CD14-positive monocyte (primary cell): ENCODE measurements around the gene SGMS1. TPM values are rescaled to one million over a fixed set of nuclear protein-coding genes. Genes with fewer than 3 reads are reported as not detected.

Source experiments
- DNase-seq, 3 donors: peaks; one replicate each; pipeline ENCODE4 v3.0.0-alpha.2; 2011 to 2022
- H2AFZ ChIP-seq: 2 replicates; pipeline ENCODE4 v1.6.0; 2012; ENCODE audit warnings: mild to moderate bottlenecking, low read depth, low read length, inconsistent platforms; ENCODE audit not compliant: insufficient read depth, poor library complexity, severe bottlenecking
- H3K27ac ChIP-seq, 2 donors: 1 replicate in 1 of 2; 2 replicates in 1 of 2; pipeline ENCODE4 v1.5.1; 2012 to 2013; ENCODE audit warnings: low read length in 2 of 2, control low read depth in 1 of 2, inconsistent platforms in 1 of 2, low read depth in 1 of 2, mild to moderate bottlenecking in 1 of 2
- H3K27me3 ChIP-seq, 2 donors: one replicate each; pipeline versions ENCODE4 v1.6.0 to v1.6.1; 2011 to 2013; ENCODE audit warnings: low read length in 2 of 2; ENCODE audit not compliant: control insufficient read depth in 2 of 2, insufficient read depth in 2 of 2
- H3K36me3 ChIP-seq, 2 donors: replicated peaks in 1 of 2; 1 replicate in 1 of 2; 2 replicates in 1 of 2; pipeline versions ENCODE4 v1.5.1 to v1.6.1; 2012 to 2013; ENCODE audit warnings: low read length in 2 of 2, control low read depth in 1 of 2, inconsistent platforms in 1 of 2, mild to moderate bottlenecking in 1 of 2; ENCODE audit not compliant: insufficient read depth in 2 of 2, control insufficient read depth in 1 of 2
- H3K4me1 ChIP-seq, 2 donors: 1 replicate in 1 of 2; 2 replicates in 1 of 2; pipeline versions ENCODE4 v1.5.1 to v1.6.1; 2012 to 2013; ENCODE audit warnings: low read length in 2 of 2, control low read depth in 1 of 2, inconsistent platforms in 1 of 2, mild to moderate bottlenecking in 1 of 2, moderate library complexity in 1 of 2; ENCODE audit not compliant: insufficient read depth in 2 of 2, control insufficient read depth in 1 of 2
- H3K4me2 ChIP-seq: replicated peaks from 2 replicates; pipeline ENCODE3; 2012; ENCODE audit warnings: low read length, moderate library complexity, mild to moderate bottlenecking; ENCODE audit not compliant: poor library complexity, severe bottlenecking; ENCODE audit errors: extremely low read depth
- H3K4me3 ChIP-seq, 3 experiments: fragments of 200-600 bp in 1 of 3; sonication (generic) in 1 of 3; replicated peaks in 1 of 3; 1 replicate in 2 of 3; 2 replicates in 1 of 3; pipeline ENCODE4 v1.5.1; 2011 to 2013; ENCODE audit warnings: low read length in 3 of 3, mild to moderate bottlenecking in 3 of 3, control low read depth in 2 of 3, low read depth in 2 of 3, inconsistent platforms in 1 of 3, moderate library complexity in 1 of 3
- H3K79me2 ChIP-seq: 2 replicates; pipeline ENCODE4 v1.6.0; 2012; ENCODE audit warnings: mild to moderate bottlenecking, control low read depth, inconsistent platforms, low read length, moderate library complexity; ENCODE audit not compliant: insufficient read depth
- H3K9ac ChIP-seq: 2 replicates; pipeline ENCODE4 v1.6.0; 2017; ENCODE audit warnings: low read length, mild to moderate bottlenecking; ENCODE audit not compliant: insufficient read depth, poor library complexity, severe bottlenecking
- H3K9me3 ChIP-seq, 2 donors: replicated peaks in 1 of 2; 1 replicate in 1 of 2; 2 replicates in 1 of 2; pipeline versions ENCODE4 v1.5.1 to v1.6.1; 2012 to 2013; ENCODE audit warnings: low read length in 2 of 2, control low read depth in 1 of 2; ENCODE audit not compliant: control insufficient read depth in 1 of 2, insufficient read depth in 1 of 2
- H4K20me1 ChIP-seq: 2 replicates; pipeline ENCODE4 v1.6.0; 2012; ENCODE audit warnings: mild to moderate bottlenecking, low read length, control low read depth, moderate library complexity; ENCODE audit not compliant: insufficient read depth
- H3K27ac Mint-ChIP-seq, 7 donors: one replicate each; pipeline ENCODE4 v1.8.0; 2020; ENCODE audit warnings: mild to moderate bottlenecking in 7 of 7, mixed read lengths in 7 of 7, moderate library complexity in 6 of 7, inconsistent platforms in 2 of 7
- H3K27me3 Mint-ChIP-seq, 3 donors: one replicate each; pipeline ENCODE4 v1.8.0; 2021 to 2022; ENCODE audit warnings: low read depth in 3 of 3, mild to moderate bottlenecking in 3 of 3, mixed read lengths in 3 of 3, moderate library complexity in 3 of 3, inconsistent platforms in 1 of 3
- H3K36me3 Mint-ChIP-seq, 2 donors: one replicate each; pipeline ENCODE4 v1.8.0; 2020; ENCODE audit warnings: mixed read lengths in 2 of 2, inconsistent platforms in 1 of 2, mild to moderate bottlenecking in 1 of 2
- H3K4me1 Mint-ChIP-seq: one replicate; pipeline ENCODE4 v1.8.0; 2020; ENCODE audit warnings: mild to moderate bottlenecking, mixed read lengths
- H3K4me3 Mint-ChIP-seq, 2 donors: one replicate each; pipeline ENCODE4 v1.8.0; 2020; ENCODE audit warnings: mild to moderate bottlenecking in 2 of 2, mixed read lengths in 2 of 2, moderate library complexity in 1 of 2
- H3K9me3 Mint-ChIP-seq, 7 donors: one replicate each; pipeline ENCODE4 v1.8.0; 2020 to 2022; ENCODE audit warnings: mixed read lengths in 7 of 7, mild to moderate bottlenecking in 6 of 7, moderate library complexity in 6 of 7, inconsistent platforms in 2 of 7
- WGBS: methylation state at CpG from one replicate; pipeline ENCODE4 v1.1.5; 2013; ENCODE audit warnings: missing lambda C conversion rate; ENCODE audit not compliant: insufficient coverage; 5-methylcytosine and 5-hydroxymethylcytosine counted together
- intact Hi-C, 2 donors: fragments of 100-400 bp; cut with micrococcal nuclease; formaldehyde crosslinking; loops; one replicate each; pipeline versions ENCODE4 v1.15.0 to v1.15.1; 2023
- polyA plus RNA-seq, 3 donors: library from polyadenylated mRNA; depleted of rRNA in 1 of 3; unstranded in 2 of 3; stranded (reverse) in 1 of 3; fragments of 300-500 nt in 2 of 3; fragments of >200 nt in 1 of 3; fragmentation: Illumina TruSeq in 2 of 3; gene quantifications; 1 replicate in 2 of 3; 2 replicates in 1 of 3; pipeline ENCODE4 v1.2.3, GENCODE V29; 2012 to 2021
- TF ChIP-seq, protein P1 (sequence below): fragments of 200-600 bp; IDR thresholded peaks from one replicate; pipeline ENCODE4 v1.8.0; 2022; ENCODE audit warnings: antibody characterized with exemption, mild to moderate bottlenecking

The SGMS1 gene
- polyA plus RNA-seq, 3 donors: 19.5 to 20.6 (median 20.4) TPM

DNA sequence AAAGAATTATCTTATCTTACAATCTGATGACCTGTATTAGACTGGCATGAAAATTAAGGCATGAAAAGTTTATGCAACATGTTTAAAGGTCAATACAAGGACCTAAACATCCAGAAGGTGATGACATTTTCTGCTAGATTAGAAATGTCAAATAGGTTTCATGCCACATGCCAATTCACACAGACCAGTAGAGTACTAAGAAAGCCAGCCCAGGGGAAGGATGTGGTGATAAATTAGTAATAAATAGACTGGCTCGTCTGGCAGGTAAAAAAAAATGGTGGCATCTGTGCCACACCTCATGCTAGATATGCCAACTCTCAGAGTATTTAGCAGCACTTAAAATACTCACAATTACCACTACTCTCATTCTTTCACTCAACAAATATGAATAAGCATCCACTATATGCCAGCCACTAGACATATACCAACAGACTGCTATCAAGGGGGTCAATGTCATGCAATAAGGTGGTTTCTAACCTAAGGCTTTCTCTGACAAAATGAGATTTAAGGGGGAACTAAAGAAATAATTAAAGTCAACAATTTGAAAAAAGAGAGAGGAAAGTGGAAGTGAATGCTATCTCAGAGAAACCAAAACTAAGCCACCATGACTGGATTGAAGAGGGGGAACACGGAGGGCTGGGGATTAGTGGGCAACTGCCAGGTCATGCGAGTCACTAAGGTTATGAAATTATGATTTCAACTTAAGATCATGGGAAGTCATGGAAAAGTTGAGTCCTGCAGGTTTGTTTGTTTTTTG is 83.5 kb downstream of the SGMS1 start:
- Histone ChIP-seq H3K79me2 (no peaks in the 10 kb centered on the region), H3K9ac (no peak overlapping the region), H3K4me3 (no peak overlapping the region), H2AFZ (no peak overlapping the region), H4K20me1 (peaks cover 38% of the 10 kb centered on the region), H3K4me1 (peaks cover 4 to 7% of the 10 kb centered on the region in 2 donors), H3K9me3 (no peaks in the 10 kb centered on the region), H3K27ac (no peak overlapping the region), H3K4me2 (no peak overlapping the region), H3K27me3 (no peaks in the 10 kb centered on the region), H3K36me3 (no peaks in the 10 kb centered on the region)
- H3K36me3 Mint-ChIP-seq: peaks cover 0 to 7% of the 10 kb centered on the region in 2 donors
- H3K27ac Mint-ChIP-seq: peak overlapping the region in 4 of 7 donors; percentile 22 to 75 (median 40)
- H3K4me3 Mint-ChIP-seq: peak overlapping the region in 1 of 2 donors; percentile 64
- TF ChIP-seq, protein P1, sequence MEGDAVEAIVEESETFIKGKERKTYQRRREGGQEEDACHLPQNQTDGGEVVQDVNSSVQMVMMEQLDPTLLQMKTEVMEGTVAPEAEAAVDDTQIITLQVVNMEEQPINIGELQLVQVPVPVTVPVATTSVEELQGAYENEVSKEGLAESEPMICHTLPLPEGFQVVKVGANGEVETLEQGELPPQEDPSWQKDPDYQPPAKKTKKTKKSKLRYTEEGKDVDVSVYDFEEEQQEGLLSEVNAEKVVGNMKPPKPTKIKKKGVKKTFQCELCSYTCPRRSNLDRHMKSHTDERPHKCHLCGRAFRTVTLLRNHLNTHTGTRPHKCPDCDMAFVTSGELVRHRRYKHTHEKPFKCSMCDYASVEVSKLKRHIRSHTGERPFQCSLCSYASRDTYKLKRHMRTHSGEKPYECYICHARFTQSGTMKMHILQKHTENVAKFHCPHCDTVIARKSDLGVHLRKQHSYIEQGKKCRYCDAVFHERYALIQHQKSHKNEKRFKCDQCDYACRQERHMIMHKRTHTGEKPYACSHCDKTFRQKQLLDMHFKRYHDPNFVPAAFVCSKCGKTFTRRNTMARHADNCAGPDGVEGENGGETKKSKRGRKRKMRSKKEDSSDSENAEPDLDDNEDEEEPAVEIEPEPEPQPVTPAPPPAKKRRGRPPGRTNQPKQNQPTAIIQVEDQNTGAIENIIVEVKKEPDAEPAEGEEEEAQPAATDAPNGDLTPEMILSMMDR: no peak
- intact Hi-C loops: no loop called here
- H3K9me3 Mint-ChIP-seq: peaks cover 0 to 2% (median 0%) of the 10 kb centered on the region in 7 donors
- DNase-seq: peak in 1 of 3 donors; percentile 20
- peaks cover 0 to 2% (median 0%) of the 10 kb centered on the region in 3 donors for H3K27me3 Mint-ChIP-seq
- H3K4me1 Mint-ChIP-seq: peaks cover 29% of the 10 kb centered on the region
- WGBS: 0% methylated on average over 1 of the region's 3 CpGs

DNA sequence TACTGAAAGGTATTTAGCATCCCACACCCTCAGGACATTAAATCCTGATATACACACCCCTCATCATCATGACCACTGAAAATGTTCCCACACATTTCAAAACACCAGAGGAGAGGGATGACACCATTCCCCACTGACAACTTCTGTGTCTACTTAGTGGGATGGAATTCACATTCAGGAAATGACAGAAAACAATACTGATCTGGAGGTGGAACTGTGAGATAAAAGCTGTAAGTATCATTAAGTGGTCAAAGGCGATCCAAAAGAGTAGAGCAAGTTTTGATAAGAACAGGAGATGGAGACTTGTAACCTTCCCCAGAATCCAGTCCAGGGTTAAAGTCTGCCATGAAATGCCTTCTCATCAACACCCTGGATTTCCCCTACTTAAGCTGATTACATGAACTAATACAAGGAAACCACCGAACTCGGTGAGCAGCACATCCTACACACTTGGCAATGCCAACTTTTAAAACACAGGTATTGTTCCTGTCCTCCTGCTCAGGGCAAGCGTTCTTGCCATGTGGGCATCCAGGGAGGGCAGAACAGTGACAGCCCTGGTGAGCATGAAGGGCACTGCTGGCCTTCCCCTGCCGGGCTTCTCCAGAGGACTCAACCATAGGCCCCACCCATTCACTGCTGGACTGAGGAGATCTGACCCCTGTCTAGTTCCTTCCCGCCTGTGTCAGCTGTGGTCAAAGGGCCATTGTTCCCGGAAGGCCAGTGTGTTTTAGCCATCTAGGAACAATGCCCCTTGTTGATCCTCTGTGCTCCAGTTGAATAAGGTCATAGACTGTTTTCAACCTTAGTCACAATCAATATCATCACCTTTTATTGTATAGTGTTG is 85.0 kb downstream of the SGMS1 start:
- DNase-seq: no peak
- no peaks in the 10 kb centered on the region for H3K9me3 ChIP-seq
- Mint-ChIP-seq H3K4me3 (no peak overlapping the region), H3K36me3 (peaks cover 0 to 7% of the 10 kb centered on the region in 2 donors), H3K4me1 (peaks cover 24% of the 10 kb centered on the region), H3K27ac (no peak overlapping the region), H3K9me3 (peaks cover 0 to 2% (median 0%) of the 10 kb centered on the region in 7 donors), H3K27me3 (peaks cover 0 to 2% (median 0%) of the 10 kb centered on the region in 3 donors)
- H2AFZ ChIP-seq: no peak overlapping the region
- H3K36me3 ChIP-seq: no peaks in the 10 kb centered on the region
- TF ChIP-seq, protein P1: no peak
- intact Hi-C loops: no loop called here
- H3K27ac ChIP-seq: no peak overlapping the region
- H3K27me3 ChIP-seq: no peaks in the 10 kb centered on the region
- H3K9ac ChIP-seq: no peak overlapping the region
- no peak overlapping the region for H3K4me2 ChIP-seq
- 95% methylated on average over 6 of the region's 7 CpGs for WGBS
- peaks cover 4 to 7% of the 10 kb centered on the region in 2 donors for H3K4me1 ChIP-seq
- H3K4me3 ChIP-seq: no peak overlapping the region
- H4K20me1 ChIP-seq: peaks cover 27% of the 10 kb centered on the region
- no peaks in the 10 kb centered on the region for H3K79me2 ChIP-seq
